G401 (cell line): ENCODE measurements around the gene TNS1. TPM values are rescaled to one million over a fixed set of nuclear protein-coding genes. Genes with fewer than 3 reads are reported as not detected.
"Not testable (repeated sequence)": the region's sequence is repeated elsewhere in the genome, so short reads cannot be mapped to it uniquely, and the experiment has no call there.

ENCODE experiments used
- DNase-seq: peaks from one replicate; pipeline ENCODE4 v3.0.0-alpha.2; 2015; ENCODE audit warnings: low spot score
- in situ Hi-C: cut with HindIII; loops from 2 replicates; pipeline ENCODE4 v1.10.0; 2016; ENCODE audit warnings: low sequenced_read_pairs, mixed read lengths
- total RNA-seq: library from RNA; depleted of rRNA; stranded (reverse); fragments of >200 nt; shearing (Covaris generic); gene quantifications from 2 replicates; pipeline ENCODE4 v1.2.3, GENCODE V29; 2014; rRNA removed

The TNS1 gene
- total RNA-seq = 0.37 TPM in 1 of 2 replicates, not detected in the other

DNA sequence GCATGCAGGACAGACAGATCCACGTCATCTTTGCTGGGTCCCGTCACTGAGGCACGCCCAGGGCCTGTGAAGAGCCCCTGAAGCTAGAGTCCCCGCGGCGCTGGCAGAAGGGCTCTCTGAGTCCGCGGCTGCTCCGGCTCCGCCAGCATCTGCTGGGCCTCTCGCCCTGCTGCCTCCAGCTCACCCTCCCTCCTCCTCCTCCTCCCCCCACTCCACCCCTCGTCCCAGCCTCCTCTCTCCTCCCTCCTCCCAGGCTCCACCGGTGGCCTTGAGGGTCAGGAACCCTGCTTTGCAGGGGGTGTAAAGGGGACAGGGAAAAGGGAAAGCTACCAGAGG, at the start of gene TNS1:
TSS of gene TNS1 (minus strand) at position 151 of the 336 bp plus-strand sequence. CDS start at position 28, 123 bp downstream.
- in situ Hi-C loops = no loop called here

GRCh38 chr2:218051903-218052302, 49.1 kb upstream of the TNS1 start:
- no peak for DNase-seq
- in situ Hi-C loops = no loop called here

More for the DNA sequence above, at the start of gene TNS1:
- DNase-seq = no peak

GRCh38 chr2:218047536-218048225, 44.9 kb upstream of the TNS1 start:
- in situ Hi-C loops = no loop called here
- no peak for DNase-seq

DNA sequence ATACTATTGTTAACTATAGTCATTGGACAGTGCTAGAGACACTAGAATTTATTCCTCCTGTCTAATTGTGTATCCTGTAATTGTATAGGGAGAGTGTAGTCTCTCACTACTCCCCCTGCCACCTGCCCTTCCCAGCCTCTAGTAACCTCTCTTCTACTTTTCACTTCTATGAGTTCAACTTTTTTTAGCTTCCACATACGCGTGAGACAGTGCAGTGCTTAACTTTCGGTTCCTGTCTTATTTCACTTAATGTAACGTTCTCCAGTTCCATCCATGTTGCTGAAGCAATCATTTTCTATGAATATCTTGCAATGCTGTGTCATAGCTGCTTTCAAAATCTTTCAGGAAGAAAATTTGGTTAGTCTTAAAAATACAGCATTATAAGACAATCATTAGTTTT, 43.4 kb upstream of the TNS1 start:
- in situ Hi-C loops = no loop called here
- no peak for DNase-seq

GRCh38 chr2:218044599-218044998, 41.8 kb upstream of the TNS1 start:
- DNase-seq, in situ Hi-C loops: not testable (repeated sequence)

DNA sequence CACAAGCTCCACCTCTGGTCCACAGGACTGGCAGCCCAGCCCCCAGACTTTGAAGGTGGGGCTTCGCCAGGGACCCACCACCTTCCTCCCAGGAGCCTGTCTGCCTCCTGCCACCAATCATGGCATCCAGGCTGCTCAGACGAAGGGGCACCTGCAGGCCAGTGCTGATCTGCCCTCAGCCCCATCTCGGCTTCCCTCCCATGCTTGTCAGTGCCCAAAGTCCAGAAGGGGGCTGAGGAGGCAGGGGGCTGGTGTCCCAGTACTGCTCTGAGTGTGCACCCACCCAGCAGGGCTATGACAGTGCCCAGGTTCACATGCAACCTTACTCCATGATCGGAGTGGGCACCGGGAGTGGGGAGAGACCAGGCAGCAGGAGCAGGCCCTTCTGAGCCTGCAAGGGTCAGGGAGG, 40.9 kb upstream of the TNS1 start:
- in situ Hi-C loops = no loop called here
- DNase-seq = no peak

DNA sequence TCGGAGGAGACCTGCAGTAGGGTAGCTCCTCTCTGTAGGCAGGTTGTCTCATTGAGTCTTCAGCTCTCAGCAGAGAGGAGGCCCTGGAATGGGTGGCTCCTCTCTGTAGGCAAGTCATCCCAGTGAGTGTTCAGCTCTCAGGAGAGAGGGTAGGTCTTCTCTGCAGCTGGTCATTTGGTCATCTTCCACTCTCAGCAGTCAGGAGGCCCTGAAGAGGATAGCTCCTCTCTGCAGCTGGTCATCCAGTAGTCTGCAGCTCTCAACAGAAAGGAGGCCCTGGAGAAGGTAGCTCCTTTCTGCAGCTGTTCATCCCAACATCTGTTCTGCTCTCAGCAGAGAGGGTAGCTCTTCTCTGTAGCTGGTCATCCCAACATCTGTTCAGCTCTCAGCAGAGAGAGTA, 40.3 kb upstream of the TNS1 start:
- in situ Hi-C loops = no loop called here
- DNase-seq = no peak

DNA sequence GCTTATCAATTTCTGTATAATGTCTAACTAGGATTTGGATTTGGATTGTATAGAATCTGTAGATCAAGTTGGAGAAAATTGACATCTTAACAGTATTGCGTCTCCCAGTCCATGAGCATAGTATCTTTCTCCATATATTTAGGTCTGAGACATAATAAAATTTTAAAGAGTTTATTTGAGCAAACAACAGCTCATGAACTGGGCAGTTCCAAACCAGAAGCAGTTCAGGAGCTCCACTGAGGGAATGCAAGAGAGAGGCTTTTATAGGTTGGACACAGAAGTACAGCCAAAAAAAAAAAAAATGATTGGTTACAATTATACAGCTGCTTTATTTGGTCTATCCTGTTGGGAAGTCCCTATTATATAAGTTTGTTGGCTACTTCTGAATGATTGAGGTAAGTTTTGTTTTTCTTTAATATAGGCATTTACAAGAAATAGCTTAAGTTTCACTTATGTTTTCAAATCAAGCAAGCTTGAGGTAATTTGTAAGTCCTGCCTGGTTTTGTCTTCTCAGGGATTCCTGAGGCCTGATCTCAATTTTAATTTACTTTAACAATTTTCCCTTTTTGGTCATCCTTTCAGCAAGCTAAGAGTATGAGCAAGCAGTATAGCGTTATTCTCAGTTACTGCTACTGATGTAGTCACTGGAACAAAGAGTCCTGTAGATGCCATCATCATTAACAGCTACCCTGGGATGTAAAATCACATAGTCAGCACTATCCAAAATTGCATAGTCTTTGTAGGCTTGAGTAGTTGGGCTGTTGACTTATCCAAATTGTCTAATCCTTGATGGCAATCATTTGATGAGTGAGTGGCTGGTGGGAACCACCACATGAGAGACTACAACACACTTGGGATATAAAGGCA, 38.7 kb upstream of the TNS1 start:
- DNase-seq = no peak
- in situ Hi-C loops = no loop called here

GRCh38 chr2:218040883-218041282, 38.1 kb upstream of the TNS1 start:
- in situ Hi-C loops = no loop called here
- no peak for DNase-seq

DNA sequence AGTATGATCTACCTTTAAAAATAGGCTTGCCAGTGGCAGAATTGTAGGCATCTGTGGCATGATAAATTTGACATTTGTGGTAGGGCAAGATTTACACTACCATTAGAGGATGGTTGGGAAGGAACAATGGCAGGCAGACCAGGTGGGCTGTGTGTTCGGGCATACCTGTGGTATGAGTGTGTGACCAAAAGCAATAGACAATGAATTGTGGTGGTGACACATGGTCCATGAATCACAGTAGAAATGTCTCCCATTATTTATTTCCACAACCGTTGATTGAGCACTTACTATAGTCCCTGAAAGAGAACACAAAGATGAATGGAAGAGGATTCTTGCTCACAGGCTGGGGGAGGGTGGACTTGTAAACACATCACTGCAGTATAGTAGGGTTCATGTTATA, 36.4 kb upstream of the TNS1 start:
- in situ Hi-C loops = no loop called here
- no peak for DNase-seq

DNA sequence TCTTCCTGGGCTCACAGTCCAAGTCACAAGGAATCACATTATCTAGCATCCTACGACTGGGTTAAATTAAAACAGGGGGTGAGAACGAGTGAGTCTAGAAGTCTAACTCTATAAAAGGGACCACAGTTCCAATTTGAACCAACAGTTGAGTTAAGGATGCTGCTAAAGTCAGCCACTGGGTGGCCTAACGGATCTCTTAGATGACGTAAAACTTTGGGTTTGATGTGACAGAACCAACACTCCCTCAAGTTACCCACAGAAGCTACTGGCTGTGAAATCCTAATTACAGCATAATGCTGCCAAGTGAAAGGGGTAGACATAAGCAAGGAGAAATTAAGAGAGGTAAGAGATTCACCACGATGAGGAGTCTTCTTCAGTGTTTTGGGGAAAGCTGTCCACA, 33.6 kb upstream of the TNS1 start:
- DNase-seq = no peak
- in situ Hi-C loops = no loop called here

DNA sequence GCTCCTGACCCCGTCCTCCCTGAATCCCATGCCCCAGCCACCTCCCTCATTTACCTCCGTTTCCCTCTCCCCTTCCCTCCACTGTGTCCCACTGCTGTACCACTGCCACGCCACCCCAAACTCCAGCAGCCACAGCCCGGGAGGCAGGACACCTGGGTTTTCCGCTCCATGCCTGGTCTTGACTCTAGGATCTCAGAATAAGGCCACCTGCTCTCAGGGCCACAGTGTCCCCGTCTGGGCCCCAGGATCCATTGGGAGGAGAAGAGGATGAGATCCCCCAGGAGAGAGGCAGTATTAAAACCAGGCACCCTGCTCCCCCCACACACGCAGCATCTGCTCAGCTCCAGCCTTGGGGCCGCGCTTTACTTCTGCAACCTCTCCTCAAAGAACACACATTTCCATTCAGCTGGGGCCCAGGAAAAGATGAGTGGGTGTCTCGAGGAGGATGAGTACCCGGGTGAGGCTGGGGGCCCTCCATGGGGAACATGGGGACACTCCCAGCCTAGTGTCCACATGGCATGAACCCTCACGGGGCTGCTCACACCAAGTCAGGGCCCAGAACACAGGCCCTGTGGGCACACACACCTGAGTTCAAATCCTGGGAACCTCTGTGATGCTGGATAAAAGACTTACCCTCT, 32.8 kb upstream of the TNS1 start:
- in situ Hi-C loops = no loop called here

GRCh38 chr2:218034497-218035213, 31.9 kb upstream of the TNS1 start:
- peak; percentile 68 for DNase-seq
- in situ Hi-C loops = not testable (repeated sequence)

More for the DNA sequence above, 32.8 kb upstream of the TNS1 start:
- no peak for DNase-seq

GRCh38 chr2:218033590-218034496, 31.0 kb upstream of the TNS1 start:
- in situ Hi-C loops = no loop called here
- DNase-seq = no peak

DNA sequence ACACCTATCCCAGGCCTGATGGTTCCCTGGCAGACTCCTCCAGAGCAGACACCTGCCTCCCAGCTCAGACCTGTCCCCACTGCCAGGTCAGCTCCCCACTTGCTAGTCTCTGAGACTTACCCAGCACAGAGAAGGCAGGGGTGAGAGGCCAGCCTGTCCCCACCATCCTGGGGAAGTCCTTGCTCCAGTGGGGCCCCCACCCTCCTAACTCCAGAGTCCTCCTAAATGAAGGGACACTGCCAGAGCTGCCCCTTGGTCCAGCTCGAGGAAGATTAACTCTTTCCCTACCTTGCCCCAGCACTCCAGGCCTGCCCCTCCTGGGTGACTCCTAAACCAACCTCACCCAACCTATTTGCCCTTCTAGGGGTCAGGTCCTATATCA, 30.4 kb upstream of the TNS1 start:
- in situ Hi-C loops = no loop called here
- no peak for DNase-seq

DNA sequence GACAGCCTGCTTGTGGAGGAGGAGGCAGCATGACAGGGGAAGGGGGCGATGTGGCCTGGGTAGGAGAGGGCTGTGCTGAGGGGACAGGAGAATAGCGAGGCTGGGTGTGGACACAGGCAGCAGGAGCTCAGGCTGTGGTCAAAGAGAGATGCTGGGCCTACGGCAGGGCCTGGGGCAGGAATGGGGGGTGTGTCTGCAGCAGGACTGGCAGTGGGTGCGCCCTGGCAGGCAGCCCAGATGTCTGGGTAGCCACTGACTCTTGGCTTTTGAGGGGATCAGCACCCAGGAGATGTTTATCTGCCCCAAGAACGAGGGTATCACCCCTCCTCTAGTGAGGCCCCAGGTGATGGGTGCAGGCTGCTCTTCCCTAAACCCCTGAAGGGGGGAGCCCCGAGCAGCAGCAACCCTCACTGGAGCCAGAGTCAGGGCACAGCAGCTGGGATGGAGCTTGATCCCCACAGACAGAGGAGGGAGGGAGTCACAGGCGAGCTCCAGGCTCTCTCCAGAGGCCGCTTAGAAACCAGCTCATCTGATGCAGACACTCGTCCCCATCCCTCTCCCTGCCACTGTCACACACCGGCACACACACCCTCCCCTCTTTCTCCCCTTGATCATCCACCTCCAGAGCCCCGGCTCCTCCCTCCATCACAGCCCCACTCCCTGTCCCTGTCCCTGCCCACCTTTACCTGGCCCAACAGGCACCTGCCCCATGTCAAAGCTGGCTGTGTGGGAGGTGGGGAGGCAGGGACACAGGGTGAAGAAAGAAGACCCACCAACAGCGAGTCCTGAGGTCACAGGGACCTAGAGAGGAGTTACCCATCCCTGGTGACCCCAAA, 29.8 kb upstream of the TNS1 start:
- DNase-seq = no peak
- in situ Hi-C loops = no loop called here

GRCh38 chr2:218031771-218032257, 29.0 kb upstream of the TNS1 start:
- in situ Hi-C loops = no loop called here
- DNase-seq = no peak

- in situ Hi-C loops = no loop called here
- DNase-seq = no peak
These were observed 28.5 kb upstream of the TNS1 start for GRCh38 chr2:218031261-218031660.
